ENCODE data around the gene ZNF746.

The ZNF746 gene

DNA sequence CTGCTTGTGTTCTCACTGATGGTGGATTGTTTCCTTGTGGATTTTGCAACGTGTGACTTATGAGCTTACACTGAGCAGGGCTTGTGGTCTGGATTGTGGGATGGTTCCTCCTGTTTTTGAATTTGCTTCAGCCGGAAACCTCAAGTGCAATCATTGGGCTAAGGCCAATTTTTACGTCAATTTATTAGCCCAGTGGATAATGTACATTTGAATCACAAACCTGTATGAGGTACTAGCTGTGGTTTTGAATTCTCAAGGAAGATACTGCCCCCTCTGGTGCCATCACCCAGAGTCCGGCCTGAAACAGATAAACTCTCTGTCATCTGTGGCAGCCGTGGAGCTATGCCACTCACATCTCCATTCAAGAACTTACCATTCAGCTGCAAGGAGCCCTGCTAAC, 29.4 kb downstream of the ZNF746 start:
- no peak for DNase-seq (ENCODE audit: low read depth)

DNA sequence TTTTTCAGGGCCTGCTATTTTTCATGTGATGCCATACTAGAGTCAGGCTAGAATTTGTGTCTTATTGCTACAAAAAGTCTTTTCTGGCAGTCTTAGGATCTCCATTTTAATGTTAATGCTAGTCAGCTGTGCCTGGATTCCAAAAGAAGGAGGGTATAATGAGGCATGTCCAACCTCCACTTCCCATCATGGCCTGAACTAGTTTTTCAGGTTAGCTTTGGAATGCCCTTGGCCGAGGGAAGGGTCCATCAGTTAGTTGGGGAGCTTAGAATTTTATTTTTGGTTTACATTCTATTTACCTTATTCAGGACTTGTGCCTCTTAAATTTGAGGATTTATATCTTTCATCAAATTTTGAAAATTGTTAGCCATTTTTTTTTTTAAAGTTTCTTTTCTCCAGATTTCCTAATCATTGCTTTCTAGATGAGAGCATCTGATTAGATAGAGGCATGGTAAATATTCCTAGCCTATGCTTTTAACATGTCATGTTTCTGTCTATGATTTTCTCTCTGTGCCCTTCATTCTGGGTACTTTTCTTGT, 30.2 kb downstream of the ZNF746 start:
- TF ChIP-seq CTCF (IDR thresholded peaks at IDR 0.05; ENCODE audit: insufficient read depth, low read depth, low read length, missing control alignments): no peak
- H3K4me3 ChIP-seq (ENCODE audit: low read depth, low read length): no peak overlapping the region
- no peak for DNase-seq (ENCODE audit: low read depth)

More for the DNA sequence above, 29.4 kb downstream of the ZNF746 start:
- H3K4me3 ChIP-seq (ENCODE audit: low read depth, low read length): no peak overlapping the region
- TF ChIP-seq CTCF (IDR thresholded peaks at IDR 0.05; ENCODE audit: insufficient read depth, low read depth, low read length, missing control alignments): no peak

DNA sequence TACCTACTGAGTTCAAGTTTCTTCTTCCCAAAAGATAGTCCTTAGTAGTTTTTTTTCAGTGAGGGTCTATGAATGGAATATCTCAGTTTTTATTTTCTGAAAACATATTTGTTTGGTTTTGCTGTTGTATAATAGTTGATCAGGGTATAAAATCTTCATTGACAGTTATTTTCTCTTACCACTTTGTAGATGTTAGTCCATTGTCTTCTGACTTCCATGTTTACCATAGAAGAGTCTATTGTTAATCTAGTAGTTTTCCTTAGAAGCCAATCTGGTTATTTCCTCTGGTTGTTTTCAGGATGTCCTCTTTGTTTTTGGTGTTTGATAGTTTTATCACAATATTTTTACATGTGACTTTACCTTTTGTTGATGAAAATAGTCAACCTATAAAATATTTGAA, 31.2 kb downstream of the ZNF746 start:
- no peak for TF ChIP-seq CTCF (IDR thresholded peaks at IDR 0.05; ENCODE audit: insufficient read depth, low read depth, low read length, missing control alignments)
- H3K4me3 ChIP-seq (ENCODE audit: low read depth, low read length): no peak overlapping the region
- DNase-seq (ENCODE audit: low read depth): no peak

DNA sequence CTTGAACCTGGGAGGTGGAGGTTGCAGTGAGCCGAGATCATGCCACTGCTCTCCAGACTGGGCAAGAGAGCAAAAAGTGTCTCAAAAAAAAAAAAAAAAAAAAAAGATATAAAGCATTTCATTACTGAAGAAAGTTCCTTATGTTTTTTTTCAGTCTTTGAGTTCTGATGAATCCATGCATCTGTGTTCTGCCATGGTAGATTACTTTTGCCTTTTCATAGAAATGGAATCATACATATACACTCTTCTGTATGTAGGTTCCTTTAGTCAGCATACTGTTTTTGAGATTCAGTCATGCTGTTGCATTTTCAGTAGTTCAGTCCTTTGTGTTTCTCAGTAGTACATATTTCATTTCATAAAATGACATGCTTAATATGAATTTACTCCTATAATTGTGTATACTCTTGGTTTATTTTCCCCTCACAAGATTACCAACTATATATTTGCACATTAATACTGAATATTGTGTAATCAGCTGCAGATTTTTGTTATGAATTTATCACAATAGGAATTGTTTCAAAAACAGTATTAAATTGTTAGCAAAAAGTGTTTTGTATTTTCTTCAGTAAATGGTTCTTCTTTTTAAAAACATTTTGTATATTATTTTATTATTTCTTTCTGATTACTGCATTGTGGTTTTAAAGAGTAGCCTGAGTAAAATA, 34.0 kb downstream of the ZNF746 start:
- no peak for TF ChIP-seq CTCF (IDR thresholded peaks at IDR 0.05; ENCODE audit: insufficient read depth, low read depth, low read length, missing control alignments)
- H3K4me3 ChIP-seq (ENCODE audit: low read depth, low read length): no peak overlapping the region
- no peak for DNase-seq (ENCODE audit: low read depth)

- no peak overlapping the region for H3K4me3 ChIP-seq (ENCODE audit: low read depth, low read length)
- TF ChIP-seq CTCF (IDR thresholded peaks at IDR 0.05; ENCODE audit: insufficient read depth, low read depth, low read length, missing control alignments): no peak
- no peak for DNase-seq (ENCODE audit: low read depth)
These were observed 35.5 kb downstream of the ZNF746 start for GRCh38 chr7:149462101-149462520.

DNA sequence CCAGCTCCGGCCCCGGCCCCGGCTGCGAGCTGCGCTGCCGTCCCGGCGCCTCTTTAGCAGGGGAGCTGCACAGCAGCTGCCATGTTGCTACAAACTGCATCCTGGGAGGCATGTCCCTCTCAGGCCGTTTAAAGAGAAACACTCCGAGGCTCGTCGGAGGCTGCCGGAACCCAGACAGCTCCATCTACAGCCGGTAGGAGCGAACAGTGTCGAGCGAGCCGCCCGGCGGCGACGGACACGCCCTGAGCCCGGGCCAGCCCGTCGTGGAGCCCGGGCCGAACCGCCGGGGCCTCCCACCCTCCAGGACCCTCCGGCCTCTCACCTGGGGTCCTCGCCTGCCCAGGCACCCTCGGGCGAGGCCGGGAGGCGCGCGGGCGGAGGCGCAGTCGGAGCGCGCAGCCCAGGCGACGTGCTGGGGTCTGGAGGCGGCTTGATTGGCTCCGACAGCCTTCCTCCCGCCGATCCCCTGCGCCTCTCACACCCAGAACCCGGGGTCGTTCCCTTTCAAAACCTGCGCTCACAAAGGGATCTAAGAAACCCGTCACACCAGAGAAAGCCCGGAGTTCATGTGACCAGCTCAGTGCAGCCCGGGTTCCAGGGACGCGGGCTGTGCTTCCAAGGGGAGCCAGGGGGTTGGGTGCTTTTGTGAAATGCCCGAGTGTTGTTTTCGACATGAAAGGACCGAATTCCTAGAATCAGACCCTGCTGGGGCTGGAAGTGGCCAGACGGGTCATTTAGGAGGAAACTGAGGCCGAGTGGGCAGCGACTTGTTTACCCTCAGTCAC, 36.9 kb downstream of the ZNF746 start, which contains the start of gene ZNF777:
ZNF777 (minus strand) TSS at position 570 of the 785 bp plus-strand sequence. CDS start 5,040 bp downstream, outside the sequence.
- peak; percentile 93 for DNase-seq (ENCODE audit: low read depth)
- TF ChIP-seq CTCF (IDR thresholded peaks at IDR 0.05; ENCODE audit: insufficient read depth, low read depth, low read length, missing control alignments): peak; percentile 51
- peak within 1 kb of the TSS; percentile 60 for H3K4me3 ChIP-seq (ENCODE audit: low read depth, low read length)
